ENCODE data around the gene AGPAT3. TPM values are rescaled to one million over a fixed set of nuclear protein-coding genes. Genes with fewer than 3 reads are reported as not detected.

Gene AGPAT3
- total and polyA plus RNA-seq, 7 donors = 14.4 to 48.5 (median 20.3) TPM

DNA sequence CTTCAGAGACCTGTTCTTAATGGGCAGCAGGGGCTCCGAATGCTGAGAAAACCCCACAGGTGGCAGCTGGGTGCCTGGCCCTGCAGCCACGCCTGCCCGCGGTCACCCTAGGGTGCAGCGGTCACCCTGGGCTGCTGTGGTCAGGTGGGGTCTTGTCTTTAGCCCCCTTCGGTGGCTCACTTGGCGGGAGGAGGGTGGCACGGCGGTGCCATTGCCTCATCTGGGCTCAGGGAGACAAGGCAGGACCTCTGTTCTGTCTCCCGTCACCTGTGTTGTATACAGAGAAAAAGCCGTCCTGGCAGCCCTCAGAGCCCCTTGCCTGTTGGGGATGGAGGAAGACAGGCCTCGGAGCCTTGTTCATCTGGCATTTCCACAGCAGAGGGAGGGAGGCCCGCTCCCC, 77.6 kb downstream of the AGPAT3 start:
- peaks cover 0 to 7% (median 0%) of the 10 kb centered on the region in 4 donors for H3K36me3 ChIP-seq
- peaks cover 0 to 20% (median 15%) of the 10 kb centered on the region in 4 donors for H3K4me1 ChIP-seq
- intact Hi-C loops (cut with DNase I) = no loop called here
- WGBS, 2 donors = 95 to 98% methylated on average over 13 of the region's 13 CpGs
- no peaks in the 10 kb centered on the region for H3K27me3 ChIP-seq
- no peaks in the 10 kb centered on the region for H3K9me3 ChIP-seq
- no peak for DNase-seq
- TF ChIP-seq EP300 (IDR thresholded peaks at IDR 0.05) (no peak), POLR2AphosphoS5 (IDR thresholded peaks at IDR 0.05) (no peak), POLR2A (IDR thresholded peaks at IDR 0.05) (no peak)
- TF ChIP-seq, protein P1, sequence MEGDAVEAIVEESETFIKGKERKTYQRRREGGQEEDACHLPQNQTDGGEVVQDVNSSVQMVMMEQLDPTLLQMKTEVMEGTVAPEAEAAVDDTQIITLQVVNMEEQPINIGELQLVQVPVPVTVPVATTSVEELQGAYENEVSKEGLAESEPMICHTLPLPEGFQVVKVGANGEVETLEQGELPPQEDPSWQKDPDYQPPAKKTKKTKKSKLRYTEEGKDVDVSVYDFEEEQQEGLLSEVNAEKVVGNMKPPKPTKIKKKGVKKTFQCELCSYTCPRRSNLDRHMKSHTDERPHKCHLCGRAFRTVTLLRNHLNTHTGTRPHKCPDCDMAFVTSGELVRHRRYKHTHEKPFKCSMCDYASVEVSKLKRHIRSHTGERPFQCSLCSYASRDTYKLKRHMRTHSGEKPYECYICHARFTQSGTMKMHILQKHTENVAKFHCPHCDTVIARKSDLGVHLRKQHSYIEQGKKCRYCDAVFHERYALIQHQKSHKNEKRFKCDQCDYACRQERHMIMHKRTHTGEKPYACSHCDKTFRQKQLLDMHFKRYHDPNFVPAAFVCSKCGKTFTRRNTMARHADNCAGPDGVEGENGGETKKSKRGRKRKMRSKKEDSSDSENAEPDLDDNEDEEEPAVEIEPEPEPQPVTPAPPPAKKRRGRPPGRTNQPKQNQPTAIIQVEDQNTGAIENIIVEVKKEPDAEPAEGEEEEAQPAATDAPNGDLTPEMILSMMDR (IDR thresholded peaks at IDR 0.05) = no peak
- no peak overlapping the region for H3K4me3 ChIP-seq
- no peak overlapping the region for H3K27ac ChIP-seq

DNA sequence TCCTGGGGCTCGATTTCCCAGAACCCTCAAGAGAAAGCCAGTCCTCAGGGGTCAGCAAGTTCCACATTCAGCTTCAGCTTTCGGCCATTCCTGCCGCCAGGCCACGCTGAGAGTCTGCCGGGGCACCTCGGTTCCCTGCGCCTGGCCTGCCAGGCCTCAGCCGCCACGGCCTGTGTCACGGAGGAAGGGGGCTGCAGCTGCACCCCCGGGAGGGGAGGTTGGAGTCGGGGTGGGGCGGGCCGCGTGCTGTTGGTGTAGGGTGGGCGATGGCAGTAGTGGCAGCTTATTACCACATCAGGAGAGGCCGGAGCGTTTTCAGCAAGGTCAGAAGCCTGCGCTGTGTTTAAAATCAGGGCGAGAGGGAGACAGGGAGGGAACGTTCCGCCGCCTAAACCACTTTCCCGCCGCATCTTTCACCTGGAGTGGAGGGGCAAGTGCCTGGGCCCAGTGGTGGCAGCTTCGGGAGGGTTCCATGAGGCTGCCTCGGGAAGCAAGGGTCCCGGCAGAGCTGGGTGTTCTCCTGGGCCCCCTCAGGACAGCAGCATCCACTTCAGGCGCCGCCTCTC, 78.6 kb downstream of the AGPAT3 start:
- peaks cover 0 to 17% (median 11%) of the 10 kb centered on the region in 4 donors for H3K4me1 ChIP-seq
- TF ChIP-seq POLR2A (IDR thresholded peaks at IDR 0.05) = no peak
- no peak for TF ChIP-seq POLR2AphosphoS5 (IDR thresholded peaks at IDR 0.05)
- TF ChIP-seq, protein P1 (IDR thresholded peaks at IDR 0.05) = no peak
- TF ChIP-seq EP300 (IDR thresholded peaks at IDR 0.05) = no peak
- H3K4me3 ChIP-seq = no peak overlapping the region
- DNase-seq = no peak
- WGBS, 2 donors = 94 to 96% methylated on average over 30 of the region's 30 CpGs
- H3K27me3 ChIP-seq = no peaks in the 10 kb centered on the region
- H3K9me3 ChIP-seq = no peaks in the 10 kb centered on the region
- intact Hi-C loops (cut with DNase I) = no loop called here
- no peak overlapping the region for H3K27ac ChIP-seq
- H3K36me3 ChIP-seq = peaks cover 0 to 7% (median 0%) of the 10 kb centered on the region in 4 donors

DNA sequence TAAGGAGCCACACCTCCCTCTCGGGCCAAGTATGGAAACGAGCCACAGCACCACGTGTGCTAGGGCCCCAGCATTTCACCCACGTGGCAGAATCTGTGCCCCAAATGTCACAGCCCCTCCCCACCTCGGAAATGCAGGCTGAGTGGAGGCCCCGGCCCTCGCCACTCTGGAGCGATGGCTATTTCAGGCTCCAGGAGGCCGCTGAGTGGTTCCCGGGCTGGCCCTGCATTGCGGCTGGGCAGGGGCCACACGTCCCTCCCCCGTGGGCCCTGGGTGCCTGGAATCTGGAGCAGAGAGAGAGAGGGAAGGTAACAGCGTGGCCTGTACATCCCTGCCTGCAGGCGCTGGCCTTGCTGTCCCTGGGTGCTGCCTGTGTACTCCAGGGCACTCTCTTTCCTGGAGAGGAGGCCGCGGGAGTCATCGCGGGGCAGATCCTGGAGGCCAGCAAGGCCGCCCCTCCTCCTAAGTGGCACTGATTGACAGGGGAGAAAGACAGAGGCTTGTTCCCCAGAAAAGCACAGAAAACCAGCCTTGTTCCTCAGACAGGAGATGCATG, 79.1 kb downstream of the AGPAT3 start:
- H3K9me3 ChIP-seq = peaks cover 0 to 1% (median under 1%) of the 10 kb centered on the region in 4 donors
- no peak overlapping the region for H3K27ac ChIP-seq
- H3K4me1 ChIP-seq = peaks cover 0 to 12% (median 6%) of the 10 kb centered on the region in 4 donors
- intact Hi-C loops (cut with DNase I) = no loop called here
- H3K27me3 ChIP-seq = no peaks in the 10 kb centered on the region
- H3K36me3 ChIP-seq = peaks cover 0 to 7% (median 0%) of the 10 kb centered on the region in 4 donors
- TF ChIP-seq, protein P1 (IDR thresholded peaks at IDR 0.05) = no peak
- TF ChIP-seq POLR2A (IDR thresholded peaks at IDR 0.05) (no peak), POLR2AphosphoS5 (IDR thresholded peaks at IDR 0.05) (no peak), EP300 (IDR thresholded peaks at IDR 0.05) (no peak)
- H3K4me3 ChIP-seq = no peak overlapping the region
- no peak for DNase-seq
- 84 to 91% methylated on average over 20 of the region's 20 CpGs for WGBS, 2 donors

DNA sequence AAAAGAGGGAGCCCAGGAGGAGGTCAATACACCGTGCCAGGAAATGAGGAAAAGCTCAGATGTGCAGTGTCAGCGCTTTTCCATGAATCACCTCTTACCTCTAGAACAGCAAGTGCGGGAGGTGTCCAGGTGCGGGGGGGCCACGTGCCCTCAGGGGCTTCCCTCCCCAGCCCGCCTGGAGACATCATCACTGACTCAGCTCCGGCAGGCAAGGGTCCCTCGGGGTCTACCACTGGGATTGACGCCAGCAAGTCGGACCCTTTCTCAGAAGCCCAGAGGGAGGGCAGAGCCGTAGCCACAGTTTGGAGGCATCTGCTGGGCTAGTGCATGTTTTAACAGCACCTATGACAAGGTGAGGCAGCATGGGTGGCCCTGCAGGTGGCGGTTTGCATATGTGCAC, 79.7 kb downstream of the AGPAT3 start:
- TF ChIP-seq POLR2A (IDR thresholded peaks at IDR 0.05) (no peak), EP300 (IDR thresholded peaks at IDR 0.05) (no peak), POLR2AphosphoS5 (IDR thresholded peaks at IDR 0.05) (no peak)
- TF ChIP-seq, protein P1 (IDR thresholded peaks at IDR 0.05) = no peak
- H3K4me1 ChIP-seq = peaks cover 0 to 8% (median under 1%) of the 10 kb centered on the region in 4 donors
- 89 to 91% methylated on average over 12 of the region's 12 CpGs for WGBS, 2 donors
- no peak for DNase-seq
- H3K9me3 ChIP-seq = peaks cover 0 to 4% (median 2%) of the 10 kb centered on the region in 4 donors
- intact Hi-C loops (cut with DNase I) = no loop called here
- no peak overlapping the region for H3K27ac ChIP-seq
- H3K27me3 ChIP-seq = no peaks in the 10 kb centered on the region
- H3K4me3 ChIP-seq = no peak overlapping the region
- H3K36me3 ChIP-seq = peaks cover 0 to 7% (median 0%) of the 10 kb centered on the region in 4 donors
